HT1080 (cell line): ENCODE measurements around the gene CBX4. TPM values are rescaled to one million over a fixed set of nuclear protein-coding genes. Genes with fewer than 3 reads are reported as not detected.
A peak's percentile ranks its signal among the peaks of the same experiment; 100 is the strongest.

Experiments used
- DNase-seq: peaks from one replicate; pipeline ENCODE4 v3.0.0-alpha.2; 2015; ENCODE audit warnings: low read depth
- total RNA-seq: library from RNA; depleted of rRNA; stranded (reverse); fragments of >200 nt; shearing (Covaris generic); gene quantifications from 2 replicates; pipeline ENCODE4 v1.2.3, GENCODE V29; 2014

Gene CBX4
- total RNA-seq, 1 experiment from 2014 or later: 33.0 TPM

- DNase-seq: no peak
Measured at GRCh38 chr17:79842656-79843473, 3.6 kb upstream of the CBX4 start.

GRCh38 chr17:79842136-79842655 is 3.0 kb upstream of the CBX4 start:
- no peak for DNase-seq

GRCh38 chr17:79841369-79842135 is 2.3 kb upstream of the CBX4 start:
- no peak for DNase-seq

- DNase-seq: no peak
Measured at GRCh38 chr17:79840989-79841286, 1.7 kb upstream of the CBX4 start.

GRCh38 chr17:79840269-79840988 is 1.2 kb upstream of the CBX4 start:
- DNase-seq: no peak

- DNase-seq: peak; percentile 58
Measured at GRCh38 chr17:79838522-79839274, 542 bp downstream of the CBX4 start.

- no peak for DNase-seq
Measured at GRCh38 chr17:79837888-79838521, 1.2 kb downstream of the CBX4 start.

- DNase-seq: no peak
Measured at GRCh38 chr17:79836972-79837887, 2.0 kb downstream of the CBX4 start.

- DNase-seq: no peak
Measured at GRCh38 chr17:79836510-79836971, 2.7 kb downstream of the CBX4 start.

- no peak for DNase-seq
Measured at GRCh38 chr17:79835953-79836509, 3.2 kb downstream of the CBX4 start.

- no peak for DNase-seq
Measured at GRCh38 chr17:79835470-79835899, 3.8 kb downstream of the CBX4 start.

GRCh38 chr17:79834565-79835469 is 4.4 kb downstream of the CBX4 start:
- no peak for DNase-seq

GRCh38 chr17:79833744-79834564 is 5.3 kb downstream of the CBX4 start:
- DNase-seq: no peak

GRCh38 chr17:79833110-79833450 is 6.2 kb downstream of the CBX4 start:
- DNase-seq: no peak

- no peak for DNase-seq
Measured at GRCh38 chr17:79832218-79833109, 6.8 kb downstream of the CBX4 start.
